Testis (tissue), 2 donors: ENCODE results near the gene KCTD3.

Experiments used
- CTCF ChIP-seq, 3 experiments: fragments of 450-650 bp in 2 of 3; fragments of 200-600 bp in 1 of 3; sonication (generic) in 1 of 3; IDR thresholded peaks; one replicate each; pipeline ENCODE4 v1.5.1; 2016 to 2019; ENCODE audit warnings: antibody characterized with exemption in 3 of 3, mild to moderate bottlenecking in 2 of 3, moderate library complexity in 1 of 3
- POLR2A ChIP-seq: fragments of 450-650 bp; IDR thresholded peaks from one replicate; pipeline ENCODE4 v1.6.1; 2017; ENCODE audit warnings: antibody characterized with exemption, mild to moderate bottlenecking, moderate library complexity

GRCh38 chr1:215557504-215557903, 9.6 kb upstream of the KCTD3 start:
- TF ChIP-seq POLR2A (no peak), CTCF (IDR thresholded peaks at IDR 0.05) (no peak)
